ENCODE results near the gene SHISA9. TPM values are rescaled to one million over a fixed set of nuclear protein-coding genes. Genes with fewer than 3 reads are reported as not detected.

Gene SHISA9
- total RNA-seq, 1 donor from 2014 or later: 96.6 TPM

DNA sequence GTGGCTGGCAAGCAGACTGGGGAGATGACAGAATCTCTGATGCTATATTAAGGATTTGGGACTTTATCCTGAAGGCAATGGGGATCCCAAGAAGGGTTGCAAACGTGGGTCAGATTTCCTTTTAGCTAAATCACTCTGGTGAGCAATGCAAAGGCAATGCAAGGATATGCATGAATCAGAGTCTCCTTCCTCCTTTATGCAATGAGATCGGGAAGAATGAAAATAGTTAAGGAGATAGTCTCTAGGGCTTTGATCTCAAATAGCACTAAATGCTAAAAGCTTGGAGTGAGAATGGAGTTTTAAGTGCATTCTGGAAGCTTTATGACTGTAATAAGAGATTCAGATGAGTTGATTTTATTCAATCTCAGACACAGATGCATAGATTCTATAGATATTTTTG is 27.2 kb upstream of the SHISA9 start:
- Mint-ChIP-seq H3K27me3 (ENCODE audit: unreplicated experiment) (peaks cover 7% of the 10 kb centered on the region), H3K4me3 (ENCODE audit: unreplicated experiment) (no peak overlapping the region), H3K4me1 (ENCODE audit: low read depth, unreplicated experiment) (peaks cover 2% of the 10 kb centered on the region), H3K36me3 (ENCODE audit: unreplicated experiment) (peaks cover 4% of the 10 kb centered on the region), H3K27ac (ENCODE audit: unreplicated experiment) (no peak overlapping the region), H3K9me3 (ENCODE audit: unreplicated experiment) (peaks cover 4% of the 10 kb centered on the region)
- no peak for DNase-seq
- no peak for TF ChIP-seq CTCF (IDR thresholded peaks at IDR 0.05; ENCODE audit: partially characterized antibody, unreplicated experiment)

DNA sequence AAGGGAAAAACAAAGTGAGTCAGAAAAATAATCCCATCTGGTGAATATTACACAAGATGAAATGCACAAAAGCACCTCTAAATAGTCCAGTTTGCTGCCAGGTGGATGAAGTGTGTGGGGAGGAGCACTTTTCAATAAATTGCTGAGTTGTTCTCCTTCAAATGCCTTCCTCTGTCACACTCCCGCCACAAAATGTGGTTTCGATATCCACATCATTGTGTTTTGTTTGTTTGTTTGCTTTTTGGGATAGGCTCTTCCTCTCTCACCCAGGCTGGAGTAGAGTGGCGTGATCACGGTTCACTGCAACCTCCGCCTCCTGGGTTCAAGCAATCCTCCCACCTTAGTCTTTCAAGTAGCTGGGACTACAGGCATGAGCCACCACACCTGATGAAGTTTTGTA is 24.6 kb upstream of the SHISA9 start:
- TF ChIP-seq CTCF (IDR thresholded peaks at IDR 0.05; ENCODE audit: partially characterized antibody, unreplicated experiment): no peak
- no peak for DNase-seq
- peaks cover 1% of the 10 kb centered on the region for H3K9me3 Mint-ChIP-seq (ENCODE audit: unreplicated experiment)
- no peak overlapping the region for H3K27ac Mint-ChIP-seq (ENCODE audit: unreplicated experiment)
- no peak overlapping the region for H3K4me3 Mint-ChIP-seq (ENCODE audit: unreplicated experiment)
- peaks cover 2% of the 10 kb centered on the region for H3K4me1 Mint-ChIP-seq (ENCODE audit: low read depth, unreplicated experiment)
- peaks cover 7% of the 10 kb centered on the region for H3K27me3 Mint-ChIP-seq (ENCODE audit: unreplicated experiment)
- H3K36me3 Mint-ChIP-seq (ENCODE audit: unreplicated experiment): no peaks in the 10 kb centered on the region

DNA sequence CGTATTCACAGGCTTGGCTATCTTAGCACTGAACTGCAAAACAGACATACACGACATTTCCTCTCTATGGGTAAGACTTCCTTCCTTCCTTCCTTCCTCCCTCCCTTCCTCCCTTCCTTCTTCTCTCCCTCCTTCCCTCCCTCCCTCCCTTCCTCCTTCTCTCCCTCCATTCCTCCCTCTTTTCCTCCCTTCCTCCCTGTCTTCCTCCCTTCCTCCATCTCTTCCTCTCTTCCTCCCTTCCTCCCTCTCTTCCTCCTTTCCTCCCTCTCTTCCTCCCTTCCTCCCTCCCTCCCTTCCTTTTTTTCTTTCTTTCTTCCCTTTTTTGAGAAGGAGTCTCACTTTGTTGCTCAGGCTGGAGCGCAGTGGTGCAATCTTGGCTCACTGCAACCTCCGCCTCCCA is 22.4 kb upstream of the SHISA9 start:
- Mint-ChIP-seq H3K27me3 (ENCODE audit: unreplicated experiment) (peaks cover 5% of the 10 kb centered on the region), H3K36me3 (ENCODE audit: unreplicated experiment) (no peaks in the 10 kb centered on the region), H3K4me1 (ENCODE audit: low read depth, unreplicated experiment) (peaks cover 2% of the 10 kb centered on the region), H3K9me3 (ENCODE audit: unreplicated experiment) (no peaks in the 10 kb centered on the region), H3K27ac (ENCODE audit: unreplicated experiment) (no peak overlapping the region), H3K4me3 (ENCODE audit: unreplicated experiment) (no peak overlapping the region)
- DNase-seq: no peak
- no peak for TF ChIP-seq CTCF (IDR thresholded peaks at IDR 0.05; ENCODE audit: partially characterized antibody, unreplicated experiment)

DNA sequence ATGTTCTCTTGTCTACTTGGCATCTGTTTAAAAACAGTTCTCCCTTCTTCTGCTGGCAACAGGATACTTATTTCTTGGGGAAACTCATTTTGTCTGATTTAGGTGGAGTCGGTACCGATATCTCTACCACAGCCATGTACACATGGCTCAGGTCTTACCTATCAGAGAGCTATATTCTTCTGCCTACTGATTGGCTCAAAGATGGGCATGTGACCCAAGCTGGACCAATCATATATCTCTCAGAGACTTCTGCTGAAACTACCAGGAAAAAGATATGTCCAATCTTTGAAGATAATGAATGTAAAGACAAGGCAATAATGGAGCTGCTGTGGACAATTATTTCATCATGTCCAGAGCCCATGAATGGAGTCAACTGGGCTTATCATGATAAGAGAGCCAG is 21.6 kb upstream of the SHISA9 start:
- TF ChIP-seq CTCF (IDR thresholded peaks at IDR 0.05; ENCODE audit: partially characterized antibody, unreplicated experiment): no peak
- Mint-ChIP-seq H3K4me3 (ENCODE audit: unreplicated experiment) (no peak overlapping the region), H3K27ac (ENCODE audit: unreplicated experiment) (no peak overlapping the region), H3K9me3 (ENCODE audit: unreplicated experiment) (peaks cover 2% of the 10 kb centered on the region), H3K4me1 (ENCODE audit: low read depth, unreplicated experiment) (no peaks in the 10 kb centered on the region), H3K36me3 (ENCODE audit: unreplicated experiment) (no peaks in the 10 kb centered on the region), H3K27me3 (ENCODE audit: unreplicated experiment) (peaks cover 4% of the 10 kb centered on the region)
- no peak for DNase-seq

DNA sequence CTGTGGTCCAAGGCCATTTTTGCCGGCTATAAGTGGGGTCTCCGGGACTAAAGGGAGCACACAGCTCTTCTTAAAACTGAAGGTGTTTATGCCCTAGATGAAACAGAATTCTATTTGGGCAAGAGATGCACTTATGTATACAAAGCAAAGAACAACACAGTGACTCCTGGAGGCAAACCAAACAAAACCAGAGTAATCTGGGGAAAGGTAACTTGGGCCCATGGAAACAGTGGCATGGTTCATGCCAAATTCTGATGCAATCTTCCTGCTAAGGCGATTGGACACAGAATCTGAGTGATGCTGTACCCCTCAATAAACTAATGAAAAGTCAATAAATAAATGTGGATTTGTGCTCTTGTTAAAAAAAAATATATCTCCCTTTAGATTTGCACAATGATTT is 20.2 kb upstream of the SHISA9 start:
- no peak for TF ChIP-seq CTCF (IDR thresholded peaks at IDR 0.05; ENCODE audit: partially characterized antibody, unreplicated experiment)
- Mint-ChIP-seq H3K4me1 (ENCODE audit: low read depth, unreplicated experiment) (no peaks in the 10 kb centered on the region), H3K27ac (ENCODE audit: unreplicated experiment) (no peak overlapping the region), H3K36me3 (ENCODE audit: unreplicated experiment) (no peaks in the 10 kb centered on the region), H3K27me3 (ENCODE audit: unreplicated experiment) (peaks cover 4% of the 10 kb centered on the region), H3K9me3 (ENCODE audit: unreplicated experiment) (peaks cover 2% of the 10 kb centered on the region), H3K4me3 (ENCODE audit: unreplicated experiment) (no peak overlapping the region)
- no peak for DNase-seq

All from glutamatergic neuron (in vitro differentiated cells).